HCT116 (cell line): ENCODE results near the gene CIAO1. TPM values are rescaled to one million over a fixed set of nuclear protein-coding genes. Genes with fewer than 3 reads are reported as not detected.

Experiments used
- ATAC-seq: fragments of 200-7000 bp; cut with Tn5 transposase; 2 replicates; pipeline ENCODE4 v1.9.1; 2020; ENCODE audit warnings: mild to moderate bottlenecking, moderate library complexity
- BruUV-seq: library from RNA; stranded (reverse); fragments of 400-500 nt; replicated peaks from 2 replicates; lab custom pipeline; 2021; lab: Mats Ljungman, UMichigan
- CTCF ChIA-PET: fragments of 300-600 bp; sonication (Branson Sonifier 250); formaldehyde crosslinking; loops from one replicate; lab custom pipeline; 2021; ENCODE audit warnings: antibody characterized with exemption; lab: Charles Lee
- POLR2A ChIA-PET: fragments of 300-600, 350-600 bp; sonication (Branson Sonifier 250); formaldehyde crosslinking; loops from one replicate; lab custom pipeline; 2021; ENCODE audit warnings: antibody characterized with exemption; lab: Charles Lee
- RAD21 ChIA-PET, 2 experiments: fragments of 300-600 bp; sonication (Branson Sonifier 250); formaldehyde crosslinking; loops; one replicate each; lab custom pipeline; 2023; ENCODE audit warnings: low total read pairs in 2 of 2; ENCODE audit not compliant: uncharacterized antibody in 2 of 2, unreplicated experiment in 2 of 2, low non-redundant PET in 1 of 2; lab: Charles Lee
- DNase-seq: peaks from one replicate; pipeline ENCODE4 v3.0.0-alpha.2; 2010; ENCODE audit warnings: low read depth, low spot score
- H2AFZ ChIP-seq: fragments of 200-600 bp; shearing (Covaris generic), sonication (generic); 2 replicates; pipeline ENCODE4 v1.6.1; 2017; ENCODE audit warnings: low read depth, mixed run types, mixed read lengths, antibody characterized with exemption, low read length; ENCODE audit not compliant: poor library complexity, severe bottlenecking
- H3K27ac ChIP-seq: 2 replicates; pipeline ENCODE4 v1.5.1; 2012; ENCODE audit warnings: low read depth, low read length
- H3K27me3 ChIP-seq: fragments of 200-600 bp; sonication (generic); 2 replicates; pipeline ENCODE4 v1.6.1; 2016; ENCODE audit warnings: mixed run types, low read length, mixed read lengths; ENCODE audit not compliant: insufficient read depth
- H3K36me3 ChIP-seq, 2 experiments: fragments of 200-500 bp in 1 of 2; fragments of 200-600 bp in 1 of 2; sonication (Bioruptor generic) in 1 of 2; sonication (generic) in 1 of 2; 2 replicates each; pipeline versions ENCODE4 v1.5.1 to v1.6.1; 2014 to 2016; ENCODE audit warnings: low read length in 2 of 2, inconsistent platforms in 1 of 2, mixed read lengths in 1 of 2, mixed run types in 1 of 2; ENCODE audit not compliant: insufficient read depth in 2 of 2, control insufficient read depth in 1 of 2
- H3K4me1 ChIP-seq, 2 experiments: fragments of 200-600 bp in 1 of 2; sonication (generic) in 1 of 2; 2 replicates each; pipeline versions ENCODE4 v1.5.1 to v1.6.1; 2012 to 2017; ENCODE audit warnings: low read length in 2 of 2, inconsistent platforms in 1 of 2, mild to moderate bottlenecking in 1 of 2, mixed read lengths in 1 of 2, mixed run types in 1 of 2, moderate library complexity in 1 of 2; ENCODE audit not compliant: insufficient read depth in 2 of 2, control insufficient read depth in 1 of 2
- H3K4me2 ChIP-seq: fragments of 200-600 bp; sonication (generic); 2 replicates; pipeline ENCODE4 v1.6.1; 2017; ENCODE audit warnings: mixed run types, low read length, mixed read lengths
- H3K4me3 ChIP-seq, 2 experiments: fragments of 200-600 bp in 1 of 2; sonication (generic) in 1 of 2; replicated peaks in 1 of 2; 2 replicates each; pipeline ENCODE4 v1.5.1; 2011 to 2016; ENCODE audit warnings: low read length in 2 of 2, control low read depth in 1 of 2, low read depth in 1 of 2, mild to moderate bottlenecking in 1 of 2, mixed read lengths in 1 of 2, mixed run types in 1 of 2
- H3K79me2 ChIP-seq: fragments of 200-600 bp; sonication (generic); 2 replicates; pipeline ENCODE4 v1.6.1; 2017; ENCODE audit warnings: mild to moderate bottlenecking, mixed run types, low read length, moderate library complexity, mixed read lengths; ENCODE audit not compliant: insufficient read depth
- H3K9ac ChIP-seq: fragments of 200-600 bp; sonication (generic); 2 replicates; pipeline ENCODE4 v1.6.1; 2016; ENCODE audit warnings: low read length, mixed read lengths
- H3K9me2 ChIP-seq: fragments of 200-600 bp; sonication (generic), shearing (Covaris generic); 2 replicates; pipeline ENCODE4 v1.6.1; 2017; ENCODE audit warnings: mixed run types, mild to moderate bottlenecking, moderate library complexity; ENCODE audit not compliant: insufficient read depth
- H3K9me3 ChIP-seq, 2 experiments: fragments of 200-500 bp in 1 of 2; fragments of 200-600 bp in 1 of 2; sonication (Bioruptor generic) in 1 of 2; sonication (generic) in 1 of 2; 2 replicates each; pipeline ENCODE4 v1.6.1; 2014 to 2017; ENCODE audit warnings: low read length in 2 of 2, mixed read lengths in 2 of 2, inconsistent platforms in 1 of 2, low read depth in 1 of 2, mild to moderate bottlenecking in 1 of 2, mixed run types in 1 of 2, moderate library complexity in 1 of 2; ENCODE audit not compliant: control insufficient read depth in 1 of 2, insufficient read depth in 1 of 2
- H4K20me1 ChIP-seq: fragments of 200-600 bp; sonication (generic), shearing (Covaris generic); 2 replicates; pipeline ENCODE4 v1.6.1; 2017; ENCODE audit warnings: mixed run types, mild to moderate bottlenecking, moderate library complexity; ENCODE audit not compliant: insufficient read depth
- CTCF ChIP-seq, 3 experiments: fragments of 200-600 bp in 1 of 3; sonication (generic) in 1 of 3; IDR thresholded peaks in 2 of 3; conservative IDR thresholded peaks in 1 of 3; 2 replicates each; pipeline ENCODE4 v1.5.1; 2012 to 2017; ENCODE audit warnings: low read depth in 2 of 3, low read length in 2 of 3, antibody characterized with exemption in 1 of 3, borderline replicate concordance in 1 of 3, control low read depth in 1 of 3, mild to moderate bottlenecking in 1 of 3, mixed read lengths in 1 of 3, mixed run types in 1 of 3, moderate library complexity in 1 of 3; ENCODE audit not compliant: insufficient read depth in 1 of 3
- EGR1 ChIP-seq: IDR thresholded peaks from 2 replicates; pipeline ENCODE4 v1.6.1; 2012; ENCODE audit warnings: low read depth
- FOSL1 ChIP-seq: IDR thresholded peaks from 2 replicates; pipeline ENCODE4 v1.6.1; 2012; ENCODE audit warnings: low read depth
- JUND ChIP-seq: IDR thresholded peaks from 2 replicates; pipeline ENCODE4 v1.6.1; 2012
- RAD21 ChIP-seq: IDR thresholded peaks from 2 replicates; pipeline ENCODE4 v1.6.1; 2012; ENCODE audit warnings: low read depth, mild to moderate bottlenecking
- REST ChIP-seq: IDR thresholded peaks from 2 replicates; pipeline ENCODE4 v1.6.1; 2012; ENCODE audit warnings: low read depth
- SIN3A ChIP-seq: IDR thresholded peaks from 2 replicates; pipeline ENCODE4 v1.6.1; 2012; ENCODE audit warnings: low read depth
- SRF ChIP-seq: IDR thresholded peaks from 2 replicates; pipeline ENCODE4 v1.6.1; 2012; ENCODE audit warnings: low read depth
- YY1 ChIP-seq: IDR thresholded peaks from 2 replicates; pipeline ENCODE4 v1.6.1; 2011; ENCODE audit warnings: low read length, low read depth, moderate library complexity, mild to moderate bottlenecking; ENCODE audit not compliant: insufficient replicate concordance; ENCODE audit errors: extremely low read depth
- ZFX ChIP-seq: fragments of 450-650 bp; IDR thresholded peaks from 2 replicates; pipeline ENCODE4 v1.6.1; 2017
- ZNF274 ChIP-seq: fragments of 200-500 bp; sonication (Bioruptor generic); IDR thresholded peaks from 2 replicates; pipeline ENCODE4 v1.6.1; 2014; ENCODE audit warnings: mild to moderate bottlenecking, low read depth, low read length, inconsistent platforms
- intact Hi-C: fragments of 100-400 bp; cut with micrococcal nuclease; formaldehyde crosslinking; loops from 2 replicates; pipeline ENCODE4 v1.10.0; 2022
- total RNA-seq: library from RNA; stranded (reverse); gene quantifications from one replicate; pipeline ENCODE4 v1.2.1, GENCODE V29; 2021; ENCODE audit not compliant: unreplicated experiment

CIAO1 gene
- total RNA-seq, 1 experiment from 2014 or later: 76.8 TPM

- ChIA-PET CTCF (no interaction called here), POLR2A (no interaction called here), RAD21 (no interaction called here)
- no peak overlapping the region for H2AFZ ChIP-seq
- H3K9me2 ChIP-seq: no peaks in the 10 kb centered on the region
- H3K4me3 ChIP-seq: no peak overlapping the region
- no TSS peak for BruUV-seq
- ATAC-seq (no peak), DNase-seq (no peak)
- no peaks in the 10 kb centered on the region for H3K79me2 ChIP-seq
- no peaks in the 10 kb centered on the region for H3K4me1 ChIP-seq
- H3K9ac ChIP-seq: no peak overlapping the region
- TF ChIP-seq SRF (no peak), RAD21 (no peak), ZNF274 (no peak), FOSL1 (no peak), CTCF (IDR thresholded peaks at IDR 0.05 in 2 of 3, conservative IDR thresholded peaks at IDR 0.05 in 1 of 3; ENCODE audit: borderline replicate concordance in 1 of 3, insufficient read depth in 1 of 3, low read depth in 2 of 3, low read length in 2 of 3) (no peak), REST (no peak), EGR1 (no peak), JUND (no peak), SIN3A (no peak), ZFX (no peak), YY1 (no peak)
- H3K27ac ChIP-seq: no peak overlapping the region
- no peaks in the 10 kb centered on the region for H4K20me1 ChIP-seq
- no peak overlapping the region for H3K4me2 ChIP-seq
- no peaks in the 10 kb centered on the region for H3K36me3 ChIP-seq
- no peaks in the 10 kb centered on the region for H3K9me3 ChIP-seq
- H3K27me3 ChIP-seq: no peaks in the 10 kb centered on the region
- intact Hi-C loops: no loop called here
Measured at GRCh38 chr2:96233436-96233835, 32.6 kb upstream of the CIAO1 start.
